Endometrium (tissue), 2 donors: ENCODE data around the gene TMEM33.
A peak's percentile ranks its signal among the peaks of the same experiment; 100 is the strongest.
"Not testable (repeated sequence)": the region's sequence is repeated elsewhere in the genome, so short reads cannot be mapped to it uniquely, and the experiment has no call there.

Experiments
- FAIRE-seq: peaks from 2 replicates; lab custom pipeline; 2012; peaks lifted over from hg19 to GRCh38; lab: Jason Lieb, UNC
- donor health status: control.
- donor health status: control.

Gene TMEM33, protein sequence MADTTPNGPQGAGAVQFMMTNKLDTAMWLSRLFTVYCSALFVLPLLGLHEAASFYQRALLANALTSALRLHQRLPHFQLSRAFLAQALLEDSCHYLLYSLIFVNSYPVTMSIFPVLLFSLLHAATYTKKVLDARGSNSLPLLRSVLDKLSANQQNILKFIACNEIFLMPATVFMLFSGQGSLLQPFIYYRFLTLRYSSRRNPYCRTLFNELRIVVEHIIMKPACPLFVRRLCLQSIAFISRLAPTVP

DNA sequence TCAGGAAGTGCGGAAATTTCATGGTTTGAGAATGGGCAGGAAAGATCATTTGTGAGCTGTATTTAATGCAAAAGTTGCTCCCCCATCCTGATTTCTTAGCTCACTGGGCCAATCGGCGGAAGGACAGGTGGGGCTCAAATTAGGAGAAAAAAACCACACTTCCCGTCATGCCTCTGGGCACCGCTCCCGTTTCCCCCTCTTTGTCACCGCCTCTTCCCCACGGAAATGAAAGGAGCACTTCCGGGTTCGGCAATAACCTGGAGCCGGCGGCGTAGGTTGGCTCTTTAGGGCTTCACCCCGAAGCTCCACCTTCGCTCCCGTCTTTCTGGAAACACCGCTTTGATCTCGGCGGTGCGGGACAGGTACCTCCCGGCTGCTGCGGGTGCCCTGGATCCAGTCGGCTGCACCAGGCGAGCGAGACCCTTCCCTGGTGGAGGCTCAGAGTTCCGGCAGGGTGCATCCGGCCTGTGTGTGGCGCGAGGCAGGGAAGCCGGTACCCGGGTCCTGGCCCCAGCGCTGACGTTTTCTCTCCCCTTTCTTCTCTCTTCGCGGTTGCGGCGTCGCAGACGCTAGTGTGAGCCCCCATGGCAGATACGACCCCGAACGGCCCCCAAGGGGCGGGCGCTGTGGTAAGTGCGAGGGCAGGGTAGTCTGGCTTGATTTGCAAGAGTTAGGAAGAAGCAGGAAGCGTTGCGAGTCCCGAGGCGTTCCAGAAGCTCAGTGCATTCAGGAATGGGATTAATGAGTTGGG, at the start of gene TMEM33:
TMEM33 (plus strand) TSS at position 529 of the 751 bp plus-strand sequence; CDS start at position 585, 56 bp downstream.
- FAIRE-seq, result peak; percentile 37

DNA sequence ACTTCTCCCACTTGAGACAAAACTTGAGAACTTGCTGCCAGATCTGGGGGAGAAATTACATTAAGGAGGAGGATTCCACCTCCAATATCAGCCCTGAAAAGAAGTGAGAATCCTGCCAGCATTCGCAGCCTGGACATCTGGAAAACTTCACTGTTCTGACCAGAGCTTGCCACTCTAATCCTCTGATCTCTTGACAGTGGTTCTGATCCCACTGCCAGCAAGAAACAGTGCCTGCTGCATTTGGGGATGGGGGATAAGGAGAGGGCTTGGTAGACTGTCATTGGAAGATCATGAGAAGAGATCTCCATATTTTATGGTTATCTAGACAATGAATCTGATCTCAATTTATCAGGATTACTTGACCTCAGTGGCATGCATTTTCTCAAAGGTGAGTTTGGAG, 49.8 kb upstream of the TMEM33 start:
- no peak for FAIRE-seq

DNA sequence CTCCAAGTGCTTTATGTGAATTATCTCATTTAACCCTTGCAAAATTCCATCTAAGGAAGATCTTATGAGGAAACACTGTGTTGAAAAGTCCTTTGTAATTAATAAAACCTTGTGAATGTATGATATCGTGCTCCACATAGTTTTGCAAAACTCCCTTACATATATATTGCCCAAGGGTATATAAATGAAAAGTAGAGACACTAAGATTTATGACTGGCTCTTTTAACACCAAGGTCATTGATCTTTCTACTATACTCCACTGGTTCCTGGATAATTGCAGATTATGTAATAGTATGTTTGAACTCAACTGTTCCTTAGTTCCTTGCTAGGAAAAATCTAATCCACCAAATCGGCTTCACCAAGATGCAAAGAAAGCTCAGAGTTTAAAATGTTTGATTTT, 48.0 kb upstream of the TMEM33 start:
- no peak for FAIRE-seq

DNA sequence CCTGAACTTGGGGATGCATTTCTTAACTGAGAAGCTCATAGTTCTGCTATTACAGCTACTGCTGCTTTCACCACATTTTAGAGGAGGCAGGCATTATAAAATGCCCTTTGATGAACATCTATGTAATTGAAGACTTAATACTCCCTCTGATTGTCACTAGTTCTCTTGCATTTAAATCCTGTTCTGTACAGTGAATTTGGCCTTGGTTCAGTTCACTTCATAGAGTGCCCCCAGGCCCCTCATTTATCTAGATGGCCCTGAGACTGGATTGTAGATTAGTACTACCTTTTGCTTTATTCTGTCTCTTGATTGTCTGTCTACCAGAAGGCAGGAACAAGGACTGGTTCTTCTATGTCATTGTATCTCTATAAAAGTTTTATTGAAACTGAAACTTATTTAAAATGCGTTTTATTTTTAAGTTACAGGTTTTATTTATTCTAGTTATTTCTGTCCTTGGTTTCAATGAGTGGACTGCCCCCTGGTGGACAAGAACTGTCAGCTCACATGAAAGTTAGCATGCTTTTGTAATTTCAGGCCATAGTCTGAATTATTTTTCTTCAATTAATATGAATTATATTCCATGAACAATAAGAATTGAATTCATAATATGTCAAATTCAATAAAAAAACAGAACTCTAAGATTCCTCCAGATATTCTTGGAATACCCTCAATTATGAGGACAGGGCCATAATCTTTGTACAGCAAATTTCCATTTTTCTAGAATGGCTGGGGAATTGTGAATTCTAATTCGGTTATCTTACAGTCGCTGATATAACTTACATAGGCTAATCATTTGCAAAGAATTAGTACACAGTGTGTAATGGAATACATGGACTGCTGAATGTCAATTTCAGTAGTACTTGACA, 47.2 kb upstream of the TMEM33 start:
- peak; percentile 88 for FAIRE-seq

DNA sequence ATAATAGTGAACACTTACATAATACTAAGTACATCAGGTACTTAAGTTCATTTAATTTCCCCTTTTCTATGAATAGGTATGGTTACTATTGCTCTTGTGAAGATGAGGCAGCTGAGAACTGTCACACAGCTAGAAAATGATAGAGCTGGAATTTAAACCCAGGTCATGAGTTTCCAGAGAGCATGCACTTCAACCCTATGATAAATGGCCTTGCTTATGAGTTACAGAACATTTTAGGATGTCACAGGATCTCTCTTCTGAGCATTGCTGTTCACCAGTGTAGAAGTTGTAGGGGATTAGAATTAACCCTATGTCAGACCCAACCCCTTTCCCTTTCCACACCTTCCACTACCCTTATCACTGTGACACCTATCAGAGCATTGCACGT, 46.5 kb upstream of the TMEM33 start:
- FAIRE-seq, result no peak

DNA sequence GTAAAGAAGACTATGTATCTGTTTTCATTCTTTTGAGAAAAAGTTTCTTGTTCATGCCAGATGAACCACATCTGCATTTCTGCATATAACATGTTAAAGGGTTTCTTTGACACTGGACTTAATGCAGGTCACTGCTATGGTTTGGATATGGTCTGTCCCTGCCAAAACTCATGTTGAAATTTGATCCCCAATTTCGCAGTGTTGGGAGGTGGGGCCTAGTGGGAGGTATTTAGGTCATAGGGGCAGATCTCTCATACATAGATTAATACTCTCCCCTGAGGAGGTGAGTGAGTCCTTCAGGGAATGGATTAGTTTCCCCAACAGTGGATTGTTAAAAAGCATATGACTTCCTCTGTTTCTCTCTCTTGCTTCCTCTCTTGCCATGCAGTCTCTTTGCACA, 45.9 kb upstream of the TMEM33 start:
- no peak for FAIRE-seq

DNA sequence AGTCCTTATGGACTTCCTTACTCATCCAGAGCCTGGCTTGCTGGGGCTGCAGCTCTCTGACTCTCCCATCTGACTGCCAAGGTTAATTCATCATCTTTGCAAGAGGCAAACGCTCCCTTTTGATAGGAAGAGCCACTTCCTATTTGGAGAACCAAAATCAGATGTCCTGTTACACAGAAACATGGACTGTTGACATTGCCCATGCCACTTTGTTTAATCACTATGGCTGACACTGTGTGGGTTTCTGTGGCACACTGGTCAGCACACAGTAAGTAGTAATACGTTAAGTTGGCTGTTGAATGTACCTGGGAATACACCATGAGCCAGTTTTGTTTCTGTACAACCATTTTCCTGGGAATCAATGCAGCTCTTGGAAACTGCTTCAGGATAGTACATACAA, 45.1 kb upstream of the TMEM33 start:
- FAIRE-seq, result no peak

DNA sequence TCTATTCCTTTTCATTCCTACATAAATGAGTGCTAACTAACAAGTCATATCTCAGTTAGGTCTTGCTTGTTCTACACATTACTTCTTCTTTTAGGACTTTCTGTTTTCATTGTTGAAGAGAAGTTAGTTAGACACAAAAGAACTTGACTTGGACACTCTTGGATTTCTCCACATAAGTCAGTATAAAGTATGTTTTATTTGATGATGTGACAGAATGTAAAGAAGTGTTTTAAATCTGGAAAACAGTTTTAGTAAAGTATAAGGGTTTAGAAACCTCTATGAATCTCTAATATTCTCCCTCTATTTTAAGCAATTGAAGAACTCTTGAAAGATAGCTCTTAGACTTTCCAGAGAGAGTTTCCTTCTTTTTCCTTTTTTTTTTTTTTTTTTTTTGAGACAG, 38.6 kb upstream of the TMEM33 start:
- no peak for FAIRE-seq

DNA sequence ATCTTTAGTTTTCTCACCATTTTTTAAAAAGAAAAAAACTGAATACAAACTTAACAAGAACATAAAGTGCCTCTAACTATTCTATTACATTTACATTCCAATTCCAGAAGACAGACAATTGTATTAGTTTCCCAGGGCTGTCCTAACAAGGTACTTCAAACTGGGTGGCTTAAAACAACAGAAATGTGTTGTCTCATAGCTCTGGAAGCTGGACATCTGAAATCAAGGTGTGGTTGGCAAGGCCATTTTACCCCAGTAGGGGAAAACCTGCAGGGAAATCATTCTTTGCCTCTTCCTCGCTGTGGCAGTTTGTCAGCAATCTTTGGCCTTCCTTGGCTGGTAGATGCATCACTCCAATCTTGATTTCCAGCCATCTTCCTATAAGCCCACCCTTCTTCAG, 37.5 kb upstream of the TMEM33 start:
- no peak for FAIRE-seq

DNA sequence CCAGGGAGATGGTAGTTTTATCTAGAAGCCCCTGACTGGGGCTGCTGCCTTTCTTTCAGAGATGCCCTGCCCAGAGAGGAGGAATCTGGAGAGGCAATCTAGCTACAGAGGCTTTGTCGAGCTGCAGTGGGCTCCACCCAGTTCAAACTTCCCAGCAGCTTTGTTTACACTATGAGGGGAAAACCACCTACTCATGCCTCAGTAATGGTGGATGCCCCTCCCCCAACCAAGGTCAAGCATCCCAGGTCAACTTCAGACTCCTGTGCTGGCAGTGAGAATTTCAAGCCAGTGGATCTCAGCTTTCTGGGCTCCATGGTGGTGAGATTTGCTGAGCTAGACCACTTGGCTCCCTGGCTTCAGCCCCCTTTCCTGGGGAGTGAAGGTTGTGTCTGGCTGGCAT, 26.1 kb upstream of the TMEM33 start:
- FAIRE-seq, result not testable (repeated sequence)

DNA sequence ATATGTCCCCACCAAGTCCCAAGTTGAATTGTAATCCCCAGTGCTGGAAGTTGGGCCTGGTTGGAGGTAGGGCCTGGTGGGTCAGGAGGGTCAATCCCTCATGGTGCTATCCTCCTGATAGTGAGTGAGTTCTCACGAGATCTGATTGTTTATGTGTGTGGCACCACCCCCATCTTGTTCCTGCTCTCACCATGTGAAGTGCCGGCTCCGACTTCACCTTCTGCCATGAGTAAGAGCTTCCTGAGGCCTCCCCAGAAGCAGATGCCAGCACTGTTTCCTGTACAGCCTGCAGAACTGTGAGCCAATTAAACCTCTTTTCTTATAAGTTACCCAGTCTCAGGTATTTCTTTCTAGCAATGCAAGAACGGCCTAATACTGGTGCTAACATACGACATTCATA, 22.7 kb upstream of the TMEM33 start:
- no peak for FAIRE-seq

DNA sequence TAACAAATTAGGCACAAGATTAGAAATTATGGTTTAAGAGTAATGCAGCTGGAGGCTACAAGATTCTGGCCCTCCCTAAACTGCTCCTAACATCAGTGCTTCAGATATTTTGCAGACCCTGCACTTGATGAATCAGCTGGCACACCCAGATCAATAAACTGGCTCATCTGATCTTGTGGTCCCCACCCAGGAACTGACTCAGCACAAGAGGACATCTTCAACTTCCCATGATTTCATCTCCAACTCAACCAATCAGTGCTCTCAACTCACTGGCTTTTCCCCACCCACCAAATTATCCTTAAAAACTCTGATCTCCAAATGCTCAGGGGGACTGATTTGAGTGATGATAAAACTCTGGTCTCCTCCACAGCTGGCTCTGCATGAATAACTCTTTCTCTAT, 21.7 kb upstream of the TMEM33 start:
- no peak for FAIRE-seq

DNA sequence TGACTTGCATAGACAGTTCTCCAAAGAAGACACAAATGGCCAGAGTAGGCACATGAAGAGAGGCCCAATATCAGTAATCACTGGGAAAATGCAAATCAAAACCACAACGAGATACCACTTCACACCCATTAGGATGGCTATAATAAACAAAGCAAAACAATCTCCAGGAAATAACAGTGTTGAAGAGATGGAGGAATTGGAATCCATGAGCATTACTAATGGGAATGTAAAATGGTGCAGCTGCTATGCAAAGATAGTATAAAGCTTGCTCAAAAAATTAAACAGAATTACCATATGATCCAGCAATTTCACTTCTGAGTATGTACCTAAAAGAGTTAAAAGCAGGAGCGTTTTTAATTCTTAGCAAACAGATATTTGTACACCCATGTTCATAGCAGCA, 17.0 kb upstream of the TMEM33 start:
- no peak for FAIRE-seq

DNA sequence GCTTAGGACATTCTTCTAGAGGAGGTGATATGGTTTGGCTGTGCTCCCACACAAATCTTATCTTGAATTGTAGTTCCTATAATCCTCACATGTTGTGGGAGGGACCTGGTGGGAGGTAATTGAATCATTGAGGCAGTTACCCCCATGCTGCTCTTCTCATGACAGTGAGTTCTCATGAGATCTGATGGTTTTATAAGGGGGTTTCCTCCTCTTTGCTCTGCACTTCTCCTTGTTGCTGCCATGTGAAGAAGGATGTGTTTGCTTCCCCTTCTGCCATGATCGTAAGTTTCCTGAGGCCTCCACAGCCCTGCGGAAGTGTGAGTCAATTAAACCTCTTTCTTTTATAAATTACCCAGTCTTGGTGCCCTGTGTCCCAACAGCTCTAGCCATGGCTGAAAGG, 14.8 kb upstream of the TMEM33 start:
- FAIRE-seq, result not testable (repeated sequence)

DNA sequence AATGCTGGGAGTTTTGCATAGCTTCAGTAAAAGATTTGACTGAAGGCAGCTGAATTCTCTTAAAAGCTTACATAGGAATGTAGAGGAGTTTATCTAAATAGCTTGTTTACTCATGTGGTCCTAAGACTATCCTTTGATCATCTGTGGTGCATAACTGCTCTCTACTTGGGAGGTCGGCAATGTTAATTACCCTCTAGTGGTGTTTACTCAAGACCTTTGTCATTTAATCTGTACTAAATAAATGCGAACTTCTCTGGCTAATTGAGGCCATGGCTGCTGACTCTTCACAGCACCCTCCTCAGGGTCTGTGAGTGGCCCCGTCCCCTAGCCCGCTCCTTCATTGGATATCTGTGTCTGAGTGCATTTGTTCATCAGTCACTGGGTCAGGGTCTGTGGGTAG, 13.8 kb upstream of the TMEM33 start:
- no peak for FAIRE-seq

DNA sequence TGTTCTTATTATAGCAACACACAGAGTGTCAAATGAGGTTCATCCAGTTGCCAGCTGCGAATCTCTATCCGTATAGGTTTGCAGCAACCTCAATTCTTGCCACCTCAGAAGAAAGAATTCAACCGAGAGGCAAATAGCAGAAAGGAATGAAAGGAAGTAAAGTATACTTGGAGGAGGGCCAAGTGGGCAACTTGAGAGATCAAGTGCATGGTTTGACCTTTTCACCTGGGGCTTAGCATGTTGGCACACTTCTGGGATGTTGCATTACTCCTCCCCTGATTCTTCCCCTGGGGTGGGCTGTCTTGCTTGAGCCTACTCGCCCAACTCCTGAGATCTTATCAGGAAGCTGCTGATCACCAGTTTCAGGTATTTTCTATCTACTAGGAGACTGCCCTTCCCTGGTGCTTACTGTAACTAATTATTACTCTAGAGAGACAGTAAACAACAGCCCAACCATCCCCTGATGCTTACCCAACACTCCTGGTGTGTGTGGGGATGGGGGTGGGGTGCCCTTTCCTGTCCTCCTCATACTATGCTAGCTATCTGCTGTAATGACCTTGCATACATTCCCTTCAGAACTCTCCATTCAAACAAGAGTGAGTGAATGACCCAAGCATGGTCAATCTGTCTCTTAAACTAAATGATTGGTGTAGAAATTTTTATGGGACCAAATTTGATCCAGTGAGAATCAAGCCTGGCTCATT, 7.3 kb upstream of the TMEM33 start:
- no peak for FAIRE-seq

DNA sequence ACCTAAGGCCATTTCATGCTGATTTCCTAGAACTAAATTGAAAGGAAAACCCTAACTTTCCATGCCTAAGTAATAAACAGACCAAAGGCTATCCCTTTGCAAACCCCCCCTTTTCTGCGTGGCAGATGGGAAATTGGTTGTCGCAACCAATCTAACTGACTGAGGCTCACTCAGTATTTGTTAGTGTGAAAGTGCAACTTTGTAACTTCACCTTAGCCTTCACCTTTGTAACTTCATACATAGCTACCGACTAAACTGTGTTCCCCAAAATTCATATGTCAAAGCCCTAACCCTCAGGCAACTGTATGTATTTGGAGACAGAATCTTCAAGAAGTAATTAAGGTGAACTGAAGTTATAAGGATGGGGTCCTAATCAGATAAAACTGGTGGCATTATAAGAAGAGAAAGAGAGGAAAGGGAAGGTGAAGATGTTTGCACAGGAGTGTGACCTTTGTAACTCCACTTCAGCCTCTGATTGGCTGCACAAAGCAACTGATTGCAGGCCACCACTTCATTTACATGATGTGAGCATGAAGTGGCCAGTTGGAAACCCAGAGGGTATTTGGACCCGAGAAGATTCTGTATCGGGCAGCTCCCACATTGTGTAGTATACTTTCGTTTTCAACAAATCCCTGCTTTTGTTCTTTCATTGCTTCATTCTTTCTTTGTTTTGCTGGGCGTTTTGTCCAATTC, 4.9 kb upstream of the TMEM33 start:
- FAIRE-seq, result no peak

DNA sequence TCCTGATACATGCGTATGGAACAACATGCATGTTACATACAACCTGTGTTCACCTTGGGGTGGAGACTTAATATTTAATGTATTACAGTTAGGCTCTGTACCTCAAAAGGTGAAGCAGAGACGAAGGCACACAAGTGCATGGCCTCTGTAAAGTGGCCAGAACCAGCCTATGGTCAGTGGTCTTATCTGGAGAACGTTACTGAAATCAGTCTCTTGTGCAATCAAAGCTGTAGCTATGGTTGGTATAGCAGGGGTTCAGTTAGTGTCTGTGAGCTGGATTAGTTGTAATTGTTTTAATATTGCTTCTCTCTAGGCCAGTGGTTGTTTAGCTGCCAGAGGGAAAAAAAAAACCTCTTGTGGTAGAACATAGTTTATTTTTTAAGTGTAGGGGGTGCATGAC, 2.2 kb upstream of the TMEM33 start:
- FAIRE-seq, result no peak

DNA sequence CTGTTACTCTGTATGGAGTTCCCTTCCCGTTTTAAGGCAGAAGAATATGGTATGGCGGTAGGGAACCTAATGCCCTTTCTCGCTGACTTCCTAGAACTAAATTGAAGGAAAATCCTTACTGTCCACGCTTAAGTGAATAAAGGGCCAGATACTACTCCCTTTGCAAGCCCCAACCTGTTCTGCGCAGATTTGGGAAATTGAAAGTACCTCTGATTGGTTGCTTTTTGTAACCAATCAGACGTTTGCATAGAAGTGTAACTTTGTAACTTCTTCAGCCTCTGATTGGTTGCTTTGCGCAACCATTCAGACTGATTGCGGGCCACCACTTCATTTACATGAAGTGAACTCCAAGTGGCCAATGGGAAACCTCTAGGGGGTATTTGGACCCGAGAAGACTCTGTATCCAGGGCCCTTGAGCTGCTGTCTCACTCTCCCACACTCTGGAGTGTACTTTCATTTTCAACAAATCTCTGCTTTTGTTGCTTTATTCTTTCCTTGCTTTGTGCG, 1.2 kb upstream of the TMEM33 start:
- FAIRE-seq, result no peak

DNA sequence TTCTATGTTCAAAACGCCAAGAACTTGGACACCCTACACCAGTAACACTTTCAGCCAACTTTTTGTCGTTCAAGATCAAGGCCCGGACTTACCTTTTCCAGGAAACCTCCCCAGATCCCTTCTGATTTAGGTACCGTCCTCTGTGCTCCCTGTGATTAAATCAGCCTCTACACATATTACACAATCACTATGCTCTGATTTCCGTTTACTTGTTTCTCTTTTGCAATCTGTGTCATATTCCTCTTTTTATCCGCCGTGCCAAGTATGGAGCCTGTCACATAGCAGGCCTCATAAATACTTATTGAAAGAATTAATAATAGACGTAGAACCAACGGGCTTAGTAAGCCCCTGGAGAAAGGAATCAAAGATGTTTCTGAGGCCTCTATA, 722 bp upstream of the TMEM33 start:
- FAIRE-seq, result no peak

DNA sequence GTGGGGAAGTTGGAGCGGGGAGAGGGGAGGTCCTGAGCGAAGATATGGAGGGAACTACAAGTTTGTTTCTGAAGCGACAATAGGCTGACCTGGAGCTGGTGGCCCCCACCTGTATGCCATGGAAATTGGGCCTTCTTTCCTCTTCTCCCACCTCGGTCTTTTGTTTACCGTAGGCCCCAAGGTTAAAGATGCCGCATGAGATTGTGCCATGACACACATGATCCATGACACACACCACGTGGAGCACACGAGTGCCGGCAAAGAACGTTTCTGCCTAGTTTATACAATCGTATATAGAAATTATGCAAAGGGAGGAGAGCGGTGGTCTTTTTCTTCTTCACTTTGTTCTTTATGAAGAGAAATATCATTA, 408 bp downstream of the TMEM33 start:
- no peak for FAIRE-seq
